ENCODE results near the gene HIKESHI. TPM values are rescaled to one million over a fixed set of nuclear protein-coding genes. Genes with fewer than 3 reads are reported as not detected.

HIKESHI gene
- total RNA-seq, 2 experiments from 2014 or later, result 6.3 to 6.6 TPM

GRCh38 chr11:86365546-86365945 lies 63.5 kb downstream of the HIKESHI start:
- no peak for TF ChIP-seq CTCF (IDR thresholded peaks at IDR 0.05)

GRCh38 chr11:86369668-86370067 lies 67.6 kb downstream of the HIKESHI start:
- H3K4me3 Mint-ChIP-seq, result no peak overlapping the region
- Histone ChIP-seq H3K4me1 (ENCODE audit: insufficient read depth, low read length) (no peaks in the 10 kb centered on the region), H3K27me3 (ENCODE audit: control insufficient read depth in 1 of 2, insufficient read depth in 2 of 2, low read length in 2 of 2) (no peaks in the 10 kb centered on the region), H3K4me3 (ENCODE audit: low read length) (no peak overlapping the region), H3K27ac (ENCODE audit: low read depth in 1 of 2, low read length in 2 of 2) (no peak overlapping the region), H3K36me3 (ENCODE audit: insufficient read depth, low read length) (no peaks in the 10 kb centered on the region), H3K9me3 (ENCODE audit: control insufficient read depth in 1 of 2, insufficient read depth in 1 of 2, low read length in 2 of 2) (peaks cover 0 to 2% of the 10 kb centered on the region in 2 experiments)
- H3K27ac Mint-ChIP-seq, result no peak overlapping the region
- no peaks in the 10 kb centered on the region for H3K9me3 Mint-ChIP-seq
- intact Hi-C loops (cut with DNase I, micrococcal nuclease), result no loop called here
- no peaks in the 10 kb centered on the region for H3K4me1 Mint-ChIP-seq (ENCODE audit: low read depth)
- CTCF ChIA-PET, result no interaction called here
- no peak for DNase-seq
- peaks cover 7% of the 10 kb centered on the region for H3K27me3 Mint-ChIP-seq
- ATAC-seq (ENCODE audit: poor library complexity), result no peak
- POLR2A ChIA-PET, result no interaction called here
- H3K36me3 Mint-ChIP-seq (ENCODE audit: low read depth), result no peaks in the 10 kb centered on the region
- TF ChIP-seq CTCF (IDR thresholded peaks at IDR 0.05), result no peak

More at GRCh38 chr11:86365546-86365945, 63.5 kb downstream of the HIKESHI start:
- intact Hi-C loops (cut with DNase I, micrococcal nuclease), result no loop called here
- no peak for ATAC-seq (ENCODE audit: poor library complexity)
- no peaks in the 10 kb centered on the region for H3K27me3 ChIP-seq (ENCODE audit: control insufficient read depth in 1 of 2, insufficient read depth in 2 of 2, low read length in 2 of 2)
- no peaks in the 10 kb centered on the region for H3K4me1 ChIP-seq (ENCODE audit: insufficient read depth, low read length)
- H3K36me3 ChIP-seq (ENCODE audit: insufficient read depth, low read length), result no peaks in the 10 kb centered on the region
- CTCF ChIA-PET, result no interaction called here
- Mint-ChIP-seq H3K27ac (no peak overlapping the region), H3K4me3 (no peak overlapping the region), H3K36me3 (ENCODE audit: low read depth) (peaks cover 4% of the 10 kb centered on the region), H3K27me3 (no peaks in the 10 kb centered on the region), H3K4me1 (ENCODE audit: low read depth) (no peaks in the 10 kb centered on the region), H3K9me3 (peaks cover 8% of the 10 kb centered on the region)
- H3K4me3 ChIP-seq (ENCODE audit: low read length), result no peak overlapping the region
- no peak for DNase-seq
- peaks cover 0 to 4% of the 10 kb centered on the region in 2 experiments for H3K9me3 ChIP-seq (ENCODE audit: control insufficient read depth in 1 of 2, insufficient read depth in 1 of 2, low read length in 2 of 2)
- POLR2A ChIA-PET, result no interaction called here
- H3K27ac ChIP-seq (ENCODE audit: low read depth in 1 of 2, low read length in 2 of 2), result no peak overlapping the region

GRCh38 chr11:86370171-86370570 lies 68.1 kb downstream of the HIKESHI start:
- TF ChIP-seq CTCF (IDR thresholded peaks at IDR 0.05), result no peak
- H3K27me3 Mint-ChIP-seq, result peaks cover 7% of the 10 kb centered on the region
- POLR2A ChIA-PET, result no interaction called here
- Histone ChIP-seq H3K36me3 (ENCODE audit: insufficient read depth, low read length) (no peaks in the 10 kb centered on the region), H3K27me3 (ENCODE audit: control insufficient read depth in 1 of 2, insufficient read depth in 2 of 2, low read length in 2 of 2) (no peaks in the 10 kb centered on the region), H3K27ac (ENCODE audit: low read depth in 1 of 2, low read length in 2 of 2) (no peak overlapping the region), H3K4me3 (ENCODE audit: low read length) (no peak overlapping the region), H3K4me1 (ENCODE audit: insufficient read depth, low read length) (no peaks in the 10 kb centered on the region), H3K9me3 (ENCODE audit: control insufficient read depth in 1 of 2, insufficient read depth in 1 of 2, low read length in 2 of 2) (peaks cover 0 to 7% of the 10 kb centered on the region in 2 experiments)
- intact Hi-C loops (cut with DNase I, micrococcal nuclease), result no loop called here
- H3K36me3 Mint-ChIP-seq (ENCODE audit: low read depth), result no peaks in the 10 kb centered on the region
- no peaks in the 10 kb centered on the region for H3K9me3 Mint-ChIP-seq
- H3K4me1 Mint-ChIP-seq (ENCODE audit: low read depth), result no peaks in the 10 kb centered on the region
- H3K4me3 Mint-ChIP-seq, result no peak overlapping the region
- ATAC-seq (ENCODE audit: poor library complexity) (no peak), DNase-seq (no peak)
- H3K27ac Mint-ChIP-seq, result no peak overlapping the region
- CTCF ChIA-PET, result no interaction called here

All from CD4-positive, alpha-beta T cell (primary cell).